ENCODE results near the gene SEC63.
"Not testable (repeated sequence)": the region's sequence is repeated elsewhere in the genome, so short reads cannot be mapped to it uniquely, and the experiment has no call there.

Gene SEC63

DNA sequence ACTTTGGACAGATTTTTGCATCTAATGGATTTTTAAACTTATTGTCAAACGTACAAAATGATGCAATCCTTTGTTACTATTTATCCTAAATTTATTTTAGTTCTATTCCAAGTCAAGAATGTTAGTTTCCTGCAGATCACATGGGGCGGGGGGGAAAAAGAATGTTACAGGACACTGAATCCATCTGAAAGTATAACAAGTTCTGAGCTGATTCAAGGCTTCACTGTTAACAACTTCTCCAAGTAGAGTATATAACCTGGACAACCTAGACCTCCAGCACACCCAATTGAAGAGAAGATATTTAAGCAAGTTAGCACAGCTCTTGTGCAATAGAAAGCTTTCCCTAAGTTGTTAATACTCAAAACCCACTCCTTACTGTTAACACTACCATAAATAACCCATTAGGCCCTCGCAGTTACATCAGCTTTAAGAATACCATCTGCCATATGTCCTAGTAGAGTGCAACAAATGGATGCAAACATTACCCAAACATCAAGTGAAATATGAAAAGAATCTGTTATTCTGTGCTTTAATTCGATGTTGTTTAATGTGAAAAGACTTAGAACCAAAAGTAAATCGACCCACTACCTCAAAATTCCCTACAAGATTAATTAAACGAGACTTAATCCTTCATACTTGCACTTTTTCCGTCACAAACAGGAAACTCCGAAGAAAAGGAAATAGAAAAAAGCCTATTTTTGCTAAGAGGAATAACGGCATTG, 1.3 kb downstream of the SEC63 start:
- Histone ChIP-seq H3K27ac (peak overlapping the region; percentile 99), H3K4me3 (peak overlapping the region; percentile 98), H3K9ac (peak overlapping the region; percentile 99), H3K4me2 (peak overlapping the region; percentile 73), H4K20me1 (peaks cover 43% of the 10 kb centered on the region), H3K27me3 (no peaks in the 10 kb centered on the region), H3K4me1 (peaks cover 41% of the 10 kb centered on the region), H3K9me3 (peaks cover 15% of the 10 kb centered on the region), H3K36me3 (peaks cover 30% of the 10 kb centered on the region)
- no peak for TF ChIP-seq Cebpa-rat (IDR thresholded peaks at IDR 0.05)

GRCh38 chr6:107956181-107956580, 1.8 kb downstream of the SEC63 start:
- H3K9ac ChIP-seq, result peak overlapping the region; percentile 99
- H3K27ac ChIP-seq, result peak overlapping the region; percentile 99
- H3K4me3 ChIP-seq, result peak overlapping the region; percentile 98

DNA sequence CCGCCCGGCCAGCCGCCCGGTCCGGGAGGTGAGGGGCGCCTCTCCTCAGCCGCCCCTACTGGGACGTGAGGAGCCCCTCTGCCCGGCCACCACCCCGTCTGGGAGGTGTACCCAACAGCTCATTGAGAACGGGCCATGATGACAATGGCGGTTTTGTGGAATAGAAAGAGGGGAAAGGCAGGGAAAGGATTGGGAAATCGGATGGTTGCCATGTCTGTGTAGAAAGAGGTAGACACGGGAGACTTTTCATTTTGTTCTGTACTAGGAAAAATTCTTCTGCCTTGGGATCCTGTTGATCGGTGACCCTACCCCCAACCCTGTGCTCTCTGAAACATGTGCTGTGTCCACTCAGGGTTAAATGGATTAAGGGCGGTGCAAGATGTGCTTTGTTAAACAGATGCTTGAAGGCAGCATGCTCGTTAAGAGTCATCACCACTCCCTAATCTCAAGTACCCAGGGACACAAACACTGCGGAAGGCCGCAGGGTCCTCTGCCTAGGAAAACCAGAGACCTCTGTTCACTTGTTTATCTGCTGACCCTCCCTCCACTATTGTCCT, 4.1 kb downstream of the SEC63 start:
- not testable (repeated sequence) for H3K4me2 ChIP-seq, H3K9ac ChIP-seq, H3K27me3 ChIP-seq, H3K4me3 ChIP-seq, H3K27ac ChIP-seq
- H3K36me3 ChIP-seq, result peaks cover 54% of the 10 kb centered on the region
- H3K9me3 ChIP-seq, result peaks cover 28% of the 10 kb centered on the region
- peaks cover 71% of the 10 kb centered on the region for H4K20me1 ChIP-seq
- peaks cover 35% of the 10 kb centered on the region for H3K4me1 ChIP-seq

More at GRCh38 chr6:107956181-107956580, 1.8 kb downstream of the SEC63 start:
- Histone ChIP-seq H3K27me3 (no peaks in the 10 kb centered on the region), H3K4me2 (peak overlapping the region; percentile 73), H3K9me3 (peaks cover 21% of the 10 kb centered on the region), H3K4me1 (peaks cover 41% of the 10 kb centered on the region), H4K20me1 (peaks cover 49% of the 10 kb centered on the region), H3K36me3 (peaks cover 35% of the 10 kb centered on the region)
- TF ChIP-seq Cebpa-rat (IDR thresholded peaks at IDR 0.05), result no peak

DNA sequence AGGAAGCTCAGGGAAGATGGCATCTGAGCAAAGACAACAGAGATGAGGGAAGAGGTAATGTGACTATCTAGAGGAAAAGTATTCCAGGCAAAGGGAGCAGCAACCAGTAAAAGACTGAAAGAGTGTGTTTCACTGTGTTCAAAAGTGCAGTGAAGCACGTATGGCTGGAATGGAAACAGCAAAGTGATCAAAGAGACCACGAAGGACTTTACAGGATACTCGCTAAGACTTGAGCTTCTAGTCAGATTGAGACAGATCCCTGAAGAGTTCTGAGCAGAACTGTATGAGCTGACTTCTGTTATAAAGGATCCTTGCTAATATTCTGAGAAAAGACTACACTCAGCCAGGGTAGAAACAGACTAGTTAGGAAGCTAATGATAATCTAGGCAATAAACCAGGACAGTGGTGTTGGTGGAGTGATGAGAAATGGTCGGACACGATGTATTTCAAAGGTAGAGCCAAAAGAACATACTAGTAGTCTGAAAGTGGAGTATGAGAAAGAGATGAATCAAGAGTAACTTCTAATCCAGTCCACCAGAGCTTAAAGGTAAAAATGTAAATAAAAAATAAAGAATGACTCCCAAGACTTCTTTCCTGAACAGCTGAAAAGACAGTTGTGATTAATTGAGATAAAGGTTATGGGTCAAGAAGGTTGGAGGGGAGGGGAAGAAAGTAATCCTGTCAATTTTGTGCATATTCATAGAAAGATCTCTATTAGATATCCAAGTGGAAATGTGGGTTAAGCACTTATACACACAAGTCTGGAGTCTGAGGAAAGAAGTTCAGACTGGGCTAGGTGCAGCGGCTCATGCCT, 14.2 kb downstream of the SEC63 start:
- Histone ChIP-seq H3K27me3 (no peaks in the 10 kb centered on the region), H3K4me3 (no peak overlapping the region), H3K4me2 (peak overlapping the region; percentile 55), H3K9ac (no peak overlapping the region; the same call in 1 of the 2 replicates), H3K27ac (no peak overlapping the region), H3K4me1 (peaks cover 22% of the 10 kb centered on the region), H3K9me3 (peaks cover 35% of the 10 kb centered on the region), H3K36me3 (peaks cover 69% of the 10 kb centered on the region), H4K20me1 (peaks cover 100% of the 10 kb centered on the region)
- TF ChIP-seq Cebpa-rat (IDR thresholded peaks at IDR 0.05), result no peak

DNA sequence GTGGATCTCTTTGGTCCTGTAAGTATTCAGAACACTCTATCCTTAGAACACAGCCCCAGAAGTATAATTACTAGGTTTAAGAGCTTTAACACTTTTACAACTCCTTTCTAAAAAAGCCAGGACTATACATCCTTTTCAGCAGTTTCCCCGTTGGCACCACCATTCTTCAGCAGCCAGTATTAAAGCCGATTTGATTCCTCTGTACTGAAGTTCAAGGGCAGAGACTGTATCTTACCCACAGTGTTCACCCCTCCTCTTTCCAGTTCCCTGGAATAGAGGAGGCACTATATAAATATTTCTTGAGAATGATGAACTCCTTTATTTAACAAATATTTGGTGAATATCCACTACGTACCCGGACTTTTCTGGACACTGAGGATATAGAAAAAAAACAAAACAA, 15.9 kb downstream of the SEC63 start:
- no peak for TF ChIP-seq Cebpa-rat (IDR thresholded peaks at IDR 0.05)
- no peak overlapping the region for H3K4me3 ChIP-seq
- H3K9ac ChIP-seq, result no peak overlapping the region
- H3K36me3 ChIP-seq, result peaks cover 68% of the 10 kb centered on the region
- no peaks in the 10 kb centered on the region for H3K27me3 ChIP-seq
- H3K4me2 ChIP-seq, result no peak overlapping the region
- peaks cover 22% of the 10 kb centered on the region for H3K4me1 ChIP-seq
- no peak overlapping the region for H3K27ac ChIP-seq
- peaks cover 48% of the 10 kb centered on the region for H3K9me3 ChIP-seq
- peaks cover 100% of the 10 kb centered on the region for H4K20me1 ChIP-seq

DNA sequence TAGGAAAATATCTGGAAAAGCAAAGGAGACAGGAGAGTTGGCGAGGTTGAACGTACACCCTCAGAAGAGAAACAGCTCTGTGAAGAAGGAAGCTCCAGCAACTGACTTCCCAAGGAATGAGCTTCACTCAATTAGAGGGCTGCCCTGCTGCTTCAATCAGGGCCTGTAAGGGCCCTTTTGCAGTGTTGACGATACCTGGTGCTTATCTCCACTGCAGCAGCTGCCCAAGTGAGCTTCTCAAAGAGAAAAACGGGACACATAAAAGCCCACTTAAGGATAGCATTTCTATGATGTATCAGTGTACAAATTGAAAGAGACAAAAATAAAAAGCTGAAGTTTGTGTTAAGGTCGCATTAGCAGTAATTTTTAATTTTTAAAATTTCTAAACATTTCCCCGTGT, 16.4 kb downstream of the SEC63 start:
- Histone ChIP-seq H3K4me1 (peaks cover 22% of the 10 kb centered on the region), H3K36me3 (peaks cover 69% of the 10 kb centered on the region), H3K4me3 (no peak overlapping the region), H3K27me3 (no peaks in the 10 kb centered on the region), H4K20me1 (peaks cover 100% of the 10 kb centered on the region), H3K9ac (no peak overlapping the region), H3K9me3 (peaks cover 52% of the 10 kb centered on the region), H3K27ac (no peak overlapping the region), H3K4me2 (no peak overlapping the region)
- TF ChIP-seq Cebpa-rat (IDR thresholded peaks at IDR 0.05), result no peak

DNA sequence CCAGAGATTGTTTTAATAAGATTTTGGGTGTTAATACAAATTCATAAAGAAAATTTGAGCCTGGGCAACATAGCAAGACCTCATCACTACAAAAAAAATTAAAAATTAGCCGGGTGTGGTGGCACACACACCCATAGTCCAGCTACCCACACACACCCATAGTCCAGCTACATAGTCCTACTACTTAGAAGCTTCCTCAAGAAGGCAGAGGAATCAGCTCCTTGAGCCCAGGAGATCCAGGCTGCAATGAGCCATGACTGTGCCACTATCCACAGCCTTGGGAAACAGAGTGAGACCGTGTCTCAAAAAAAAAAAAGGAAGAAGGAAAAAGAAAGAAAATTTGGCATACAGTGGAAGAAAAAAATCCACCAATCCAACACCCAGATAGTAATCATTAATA, 16.8 kb downstream of the SEC63 start:
- Histone ChIP-seq H3K4me2 (no peak overlapping the region), H3K27me3 (no peaks in the 10 kb centered on the region), H3K4me3 (no peak overlapping the region), H3K9me3 (peaks cover 52% of the 10 kb centered on the region), H4K20me1 (peaks cover 100% of the 10 kb centered on the region), H3K36me3 (peaks cover 69% of the 10 kb centered on the region), H3K4me1 (peaks cover 22% of the 10 kb centered on the region), H3K27ac (no peak overlapping the region), H3K9ac (no peak overlapping the region)
- TF ChIP-seq Cebpa-rat (IDR thresholded peaks at IDR 0.05), result no peak

GRCh38 chr6:107936910-107937292, 21.1 kb downstream of the SEC63 start:
- Histone ChIP-seq H4K20me1 (peaks cover 77% of the 10 kb centered on the region), H3K9me3 (peaks cover 75% of the 10 kb centered on the region), H3K36me3 (peaks cover 80% of the 10 kb centered on the region)
- not testable (repeated sequence) for H3K9ac ChIP-seq, H3K27ac ChIP-seq, H3K4me2 ChIP-seq, H3K27me3 ChIP-seq, H3K4me3 ChIP-seq, H3K4me1 ChIP-seq

DNA sequence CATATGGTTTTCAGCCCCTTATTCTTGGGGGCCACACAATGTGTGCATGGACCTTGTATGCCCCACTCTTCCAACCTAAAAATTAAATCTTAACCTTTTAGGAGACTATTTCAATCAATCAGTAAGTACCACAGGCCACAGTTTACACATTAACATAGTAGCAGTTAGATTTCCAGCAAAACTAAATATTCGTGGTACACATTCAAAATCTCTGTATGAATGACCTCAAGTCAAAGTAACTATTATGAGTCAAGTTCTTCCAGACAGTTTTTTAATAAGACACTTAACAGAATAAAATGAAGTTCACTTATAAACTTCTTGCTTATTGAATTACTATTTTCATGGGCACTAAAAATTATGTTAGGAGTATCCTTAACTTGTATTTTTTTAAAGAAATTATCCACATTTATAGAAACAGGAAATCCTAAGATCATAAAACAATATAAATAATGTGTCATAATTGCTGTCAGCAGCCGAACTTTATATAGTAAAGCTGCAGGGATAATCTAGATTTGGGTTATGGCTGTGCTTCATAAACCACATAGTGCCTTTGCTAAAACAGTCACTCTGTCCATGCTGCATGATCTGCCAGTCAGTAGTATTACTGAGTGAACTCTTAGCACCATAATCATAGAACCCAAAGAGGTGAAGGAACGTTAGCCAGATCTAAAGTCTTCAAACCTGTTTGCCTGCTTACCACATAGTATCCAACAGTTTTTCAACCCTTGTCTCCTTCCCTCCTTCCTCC, 21.7 kb downstream of the SEC63 start:
- Histone ChIP-seq H3K4me2 (no peak overlapping the region), H3K9ac (no peak overlapping the region), H3K27ac (no peak overlapping the region), H3K9me3 (peaks cover 77% of the 10 kb centered on the region), H3K36me3 (peaks cover 81% of the 10 kb centered on the region), H3K27me3 (no peaks in the 10 kb centered on the region), H4K20me1 (peaks cover 77% of the 10 kb centered on the region), H3K4me3 (no peak overlapping the region), H3K4me1 (no peaks in the 10 kb centered on the region)
- TF ChIP-seq Cebpa-rat (IDR thresholded peaks at IDR 0.05), result no peak

GRCh38 chr6:107934229-107934628, 23.8 kb downstream of the SEC63 start:
- H3K9ac ChIP-seq, H3K4me1 ChIP-seq, H3K4me2 ChIP-seq, H3K27me3 ChIP-seq, H3K27ac ChIP-seq, H3K4me3 ChIP-seq: not testable (repeated sequence)
- Histone ChIP-seq H3K36me3 (peaks cover 78% of the 10 kb centered on the region), H4K20me1 (peaks cover 77% of the 10 kb centered on the region), H3K9me3 (peaks cover 61% of the 10 kb centered on the region)

Data from BLaER1 (cell line).